Left hindlimb (tissue), 1 donor: Measurements from ENCODE around the gene TOR2A.

Experiments
- DNase-seq: peaks from one replicate; pipeline ENCODE4 v3.0.0-alpha.2; 2018

TOR2A gene

GRCh38 chr9:127741831-127742434 lies 6.8 kb upstream of the TOR2A start:
- DNase-seq, result no peak

- no peak for DNase-seq
Measured at GRCh38 chr9:127739614-127740330, 4.7 kb upstream of the TOR2A start.

DNA sequence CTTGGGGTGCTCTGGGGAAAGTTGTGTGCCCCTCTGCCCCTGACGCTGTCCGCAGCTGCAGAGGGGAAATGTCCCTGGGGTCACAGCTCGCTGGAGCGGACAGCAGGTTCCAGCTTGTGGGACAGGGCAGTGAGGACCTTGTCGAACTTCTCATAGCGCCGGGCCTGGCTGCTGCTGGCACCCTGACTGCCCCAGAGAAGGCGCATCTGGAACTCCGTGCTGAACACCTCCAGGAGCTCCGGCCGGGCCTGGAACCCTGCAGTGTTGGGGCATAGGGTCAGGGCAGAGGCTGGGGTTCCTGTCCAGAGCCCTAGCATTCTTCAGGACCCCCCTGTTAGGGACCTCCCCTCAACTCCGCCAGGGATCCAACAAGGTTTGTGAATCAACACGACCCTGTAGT lies 3.6 kb upstream of the TOR2A start:
- DNase-seq, result no peak

DNA sequence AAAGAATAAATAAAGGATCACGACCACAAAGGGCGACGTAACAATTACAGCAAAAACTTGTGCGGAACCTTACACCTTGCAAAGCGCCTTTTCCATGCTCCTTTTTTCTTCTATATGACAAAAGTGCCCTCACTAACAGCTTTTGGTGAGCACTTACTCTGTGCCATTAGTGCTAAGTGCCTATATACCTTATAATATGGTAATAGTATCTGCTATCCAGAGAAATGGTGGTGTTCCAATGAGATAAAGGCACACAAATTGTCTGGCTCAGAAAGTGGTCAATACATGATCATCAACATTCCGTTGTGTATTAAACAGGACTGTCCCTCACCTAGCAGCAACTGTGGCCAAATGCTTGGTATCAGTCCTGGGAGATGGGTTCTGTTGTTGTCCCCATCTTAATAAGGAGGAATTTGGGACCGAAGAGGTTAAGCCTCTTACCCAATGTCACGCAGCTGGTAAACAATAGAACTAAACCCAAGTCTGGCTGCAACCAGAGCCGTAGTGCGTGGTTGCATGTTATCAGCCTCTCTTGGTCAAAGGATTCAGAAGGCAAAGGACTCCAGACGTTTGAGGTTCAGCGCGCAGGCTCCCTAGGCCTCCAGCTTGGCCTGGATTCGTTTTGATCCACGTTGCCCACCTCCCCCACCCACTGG lies 564 bp upstream of the TOR2A start:
- no peak for DNase-seq

DNA sequence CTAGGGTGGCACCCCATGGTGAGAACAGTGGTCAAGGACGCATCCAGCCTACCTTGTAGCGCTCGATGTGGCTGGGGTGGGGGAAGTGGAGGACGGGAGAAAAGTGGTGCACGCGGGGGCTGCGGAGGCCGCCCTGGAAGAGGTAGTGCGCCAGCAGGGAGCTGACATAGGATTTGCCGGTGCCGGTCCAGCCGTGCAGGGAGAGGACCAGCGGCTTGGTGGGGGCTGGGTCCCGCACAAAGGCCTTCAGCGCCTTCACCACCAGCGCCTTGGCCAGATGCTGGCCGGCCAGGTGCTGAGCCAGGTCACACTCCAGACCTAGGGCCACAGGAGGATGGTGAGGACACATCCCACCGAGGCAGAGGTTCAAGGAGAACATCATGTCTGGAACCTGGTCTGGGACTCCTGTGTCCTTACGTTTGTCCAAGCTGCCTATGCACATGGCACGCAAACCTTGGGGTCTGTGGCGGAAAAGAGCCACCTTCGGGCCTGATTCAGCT lies 797 bp downstream of the TOR2A start:
- no peak for DNase-seq

DNA sequence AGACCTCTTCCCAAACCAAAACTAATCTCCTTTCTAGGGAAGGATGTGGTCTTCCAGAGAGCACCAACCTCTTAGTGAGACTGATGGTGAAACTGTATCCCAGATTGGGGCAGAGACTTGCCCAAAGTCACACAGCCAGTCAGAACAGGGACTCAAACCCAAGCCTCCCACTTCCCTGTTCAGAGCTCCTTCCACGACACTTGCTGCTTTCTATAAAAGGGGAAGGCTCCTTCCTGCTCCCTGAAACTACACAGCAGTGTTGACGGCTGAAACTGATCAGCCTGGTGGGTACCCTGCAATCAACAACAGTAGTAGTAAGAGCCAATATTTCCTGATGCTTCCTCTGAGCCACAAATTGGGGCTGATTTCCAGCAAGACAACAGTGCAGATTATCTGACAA lies 1.5 kb downstream of the TOR2A start:
- no peak for DNase-seq

- DNase-seq, result no peak
Measured at GRCh38 chr9:127732444-127732843, 2.6 kb downstream of the TOR2A start.

DNA sequence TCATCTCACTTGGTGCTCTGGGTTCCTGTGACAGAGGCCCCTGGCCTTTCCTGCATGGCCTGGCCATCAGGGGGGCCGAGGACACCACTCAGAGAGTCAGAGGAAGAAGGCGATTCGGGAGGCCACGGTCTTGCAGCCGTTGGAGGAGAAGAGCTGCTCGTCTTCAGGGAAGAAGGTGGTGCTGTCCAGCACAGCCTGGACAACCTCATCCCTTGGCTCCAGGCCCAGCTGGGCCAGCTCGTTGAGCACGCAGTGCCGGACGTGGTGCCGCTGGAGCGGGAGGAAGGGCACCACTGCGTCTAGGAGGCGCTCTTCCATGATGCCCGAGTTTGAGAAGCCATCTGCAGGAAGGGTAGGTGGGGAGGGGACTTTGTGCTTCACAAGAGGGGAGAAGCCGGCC lies 3.2 kb downstream of the TOR2A start:
- no peak for DNase-seq

DNA sequence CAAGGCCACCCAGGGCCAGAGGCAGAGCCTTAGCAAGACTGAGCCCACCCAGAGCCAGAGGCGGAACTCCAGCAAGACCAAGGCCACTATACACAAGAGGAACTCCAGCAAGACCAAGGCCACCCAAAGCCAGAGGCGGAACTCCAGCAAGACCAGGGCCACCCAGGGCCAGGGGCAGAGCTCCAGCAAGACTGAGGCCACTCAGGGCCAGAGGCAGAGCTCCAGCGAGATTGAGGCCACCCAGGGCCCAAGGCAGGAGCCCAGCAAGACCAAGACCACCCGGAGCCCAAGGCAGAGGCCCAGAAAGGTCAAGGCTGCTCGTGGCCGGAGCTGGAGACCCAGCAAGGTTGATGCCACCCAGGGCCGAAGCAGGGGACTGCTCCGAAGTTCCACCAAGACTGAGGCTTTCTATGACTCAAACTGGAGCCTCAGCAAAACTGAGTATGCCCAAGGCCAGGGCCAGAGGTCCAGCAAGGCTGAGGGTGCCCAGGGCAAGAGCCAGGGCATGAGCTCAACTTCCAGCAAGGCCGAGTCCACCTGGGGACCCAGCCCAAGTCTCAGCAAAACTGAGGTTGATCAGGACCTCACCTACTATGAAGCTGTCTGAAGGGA lies 4.2 kb downstream of the TOR2A start:
- DNase-seq, result no peak

GRCh38 chr9:127730262-127730661 lies 4.8 kb downstream of the TOR2A start:
- DNase-seq, result no peak

GRCh38 chr9:127729522-127730256 lies 5.4 kb downstream of the TOR2A start:
- no peak for DNase-seq

DNA sequence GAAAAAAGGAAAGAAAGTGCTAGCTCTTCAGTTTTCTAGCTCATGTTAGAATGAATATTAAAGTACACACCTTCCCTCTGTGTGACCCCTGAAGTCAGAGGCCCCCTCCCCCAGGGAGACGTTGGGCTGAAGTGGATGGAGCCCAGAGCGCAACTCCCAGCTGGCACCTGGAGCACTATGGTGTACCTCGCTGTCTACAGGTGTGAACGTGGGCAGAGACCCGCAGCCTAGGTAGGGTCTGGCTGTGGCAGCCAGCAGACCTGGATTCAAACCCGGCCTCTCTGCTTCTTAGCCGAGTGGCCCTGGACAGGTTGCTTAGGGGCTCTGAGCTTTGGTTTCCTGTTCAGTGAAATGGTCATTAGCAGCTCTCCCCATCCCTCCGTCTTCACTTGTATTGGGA lies 6.3 kb downstream of the TOR2A start:
- DNase-seq, result no peak

DNA sequence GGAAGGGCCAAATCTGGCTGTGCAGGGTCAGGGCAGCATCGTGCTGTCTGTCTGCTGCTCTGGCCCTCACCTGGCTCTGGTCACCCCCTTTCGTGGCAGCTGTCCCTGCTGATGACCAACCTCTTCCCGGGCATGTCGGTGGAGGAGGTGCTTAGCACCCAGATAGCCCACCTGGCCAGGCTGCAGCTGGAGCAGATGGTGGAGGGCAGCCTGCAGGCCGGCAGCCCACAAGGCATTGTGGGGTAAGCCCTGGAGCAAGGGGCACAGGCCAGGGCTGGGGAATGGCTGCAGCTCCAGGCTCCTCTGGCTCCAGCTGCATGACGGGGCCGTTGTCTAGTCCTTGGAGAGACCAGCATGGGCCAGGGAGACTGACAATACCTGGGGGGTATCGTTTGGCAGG lies 8.2 kb downstream of the TOR2A start:
- DNase-seq, result no peak

DNA sequence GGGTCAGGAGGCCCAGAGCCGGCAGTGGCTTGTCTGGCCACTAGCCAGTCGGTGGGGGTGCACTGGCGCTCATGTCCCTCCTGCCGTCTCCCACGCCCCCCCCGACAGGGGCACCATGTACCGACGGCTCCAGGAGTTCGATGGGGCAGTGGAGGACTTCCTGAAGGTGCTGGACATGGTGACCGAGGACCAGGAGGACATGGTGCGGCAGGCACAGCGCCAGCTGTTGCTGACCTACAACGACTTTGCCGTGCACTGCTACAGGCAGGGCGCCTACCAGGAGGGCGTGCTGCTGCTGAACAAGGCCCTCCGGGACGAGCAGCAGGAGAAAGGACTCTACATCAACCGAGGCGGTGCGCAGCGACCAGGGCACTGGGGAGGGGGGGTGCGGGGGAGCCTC lies 11.1 kb downstream of the TOR2A start:
- no peak for DNase-seq

DNA sequence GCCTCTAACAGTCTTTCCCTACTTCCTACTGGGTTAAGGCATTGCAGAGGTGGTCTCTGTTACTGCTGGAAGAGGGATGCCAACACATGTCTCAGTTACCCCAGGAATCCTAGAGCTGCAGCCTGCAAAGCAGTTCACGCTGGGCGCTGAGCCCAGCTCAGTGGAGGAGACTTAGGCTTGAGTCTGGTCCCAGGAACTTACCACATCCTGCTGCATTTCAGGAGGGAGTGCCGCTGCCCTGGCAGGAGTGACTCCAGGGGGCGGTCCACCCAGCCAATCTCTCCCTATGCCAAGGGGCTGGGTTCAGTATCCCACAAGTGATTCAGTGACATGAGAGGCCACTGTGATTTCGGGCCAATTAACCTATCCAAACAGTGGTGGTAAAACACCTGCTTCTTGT lies 11.7 kb downstream of the TOR2A start:
- no peak for DNase-seq

- DNase-seq, result no peak
Measured at GRCh38 chr9:127723013-127723412, 12.1 kb downstream of the TOR2A start.

GRCh38 chr9:127722055-127722745 lies 12.9 kb downstream of the TOR2A start:
- DNase-seq, result no peak

DNA sequence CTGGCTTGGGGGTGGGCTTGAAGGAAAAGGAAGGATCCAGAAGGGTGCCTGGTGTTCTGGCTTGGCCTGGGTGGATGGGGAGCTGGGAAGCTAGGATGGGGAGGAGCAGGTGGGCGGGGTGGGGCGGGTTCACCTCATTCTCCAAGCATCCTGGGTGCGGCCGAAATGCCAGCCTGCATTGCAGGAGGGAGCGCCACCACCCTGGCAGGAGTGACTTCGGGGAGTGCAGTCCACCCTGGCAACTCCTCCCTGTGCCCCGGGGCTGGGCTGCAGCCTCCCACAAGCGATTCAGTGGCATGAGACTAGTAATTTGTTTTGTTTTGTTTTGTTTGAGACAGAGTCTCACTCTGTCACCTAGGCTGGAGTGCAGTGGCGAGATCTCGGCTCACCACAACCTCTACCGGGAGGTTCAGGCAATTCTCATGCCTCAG lies 13.7 kb downstream of the TOR2A start:
- no peak for DNase-seq

GRCh38 chr9:127720865-127721227 lies 14.2 kb downstream of the TOR2A start:
- no peak for DNase-seq

DNA sequence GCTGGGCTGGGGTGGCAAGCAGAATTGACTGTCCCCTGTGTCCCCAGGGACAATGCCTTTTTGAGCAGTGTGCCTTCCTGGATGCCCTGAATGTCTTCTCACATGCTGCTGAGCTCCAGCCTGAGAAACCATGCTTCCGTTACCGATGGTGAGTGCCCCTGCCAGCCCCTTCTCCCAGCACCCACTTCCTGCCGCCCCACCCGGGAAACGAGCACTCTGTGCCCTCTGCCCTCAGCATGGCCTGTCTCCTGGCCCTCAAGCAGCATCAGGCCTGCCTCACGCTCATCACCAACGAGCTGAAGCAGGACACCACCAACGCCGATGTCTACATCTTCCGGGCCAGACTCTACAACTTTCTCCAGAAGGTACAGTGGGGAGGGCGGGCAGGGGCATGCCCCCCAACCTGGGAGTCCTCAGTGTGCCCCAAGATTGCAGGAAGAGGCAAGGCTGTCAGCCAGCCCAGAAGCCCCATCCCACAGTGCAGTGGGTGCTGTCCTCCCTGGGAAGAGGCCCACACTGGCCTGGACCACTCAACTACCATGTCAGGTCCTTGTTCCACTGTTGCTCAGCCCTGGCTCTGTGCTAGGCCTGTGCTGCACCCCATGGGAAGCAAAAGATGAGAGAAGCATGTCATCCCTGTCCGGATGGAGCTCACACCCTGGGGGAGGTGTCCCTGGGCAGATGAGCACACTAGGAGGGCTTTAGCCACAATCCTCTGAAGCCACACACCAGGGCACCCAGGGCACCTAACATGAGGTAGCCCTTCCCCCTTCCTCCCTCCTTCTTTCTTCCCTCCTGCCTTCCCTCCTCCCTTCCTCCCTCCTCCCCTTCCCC lies 14.8 kb downstream of the TOR2A start:
- no peak for DNase-seq

GRCh38 chr9:127717766-127718165 lies 17.3 kb downstream of the TOR2A start:
- no peak for DNase-seq

- no peak for DNase-seq
Measured at GRCh38 chr9:127716412-127716811, 18.7 kb downstream of the TOR2A start.
